B cell (primary cell): ENCODE measurements around the gene MFF. TPM values are rescaled to one million over a fixed set of nuclear protein-coding genes. Genes with fewer than 3 reads are reported as not detected.

Source experiments
- ATAC-seq: fragments of 200-7000 bp; cut with Tn5 transposase; one replicate; pipeline ENCODE4 v1.10.0; 2021; ENCODE audit warnings: low read depth, mild to moderate bottlenecking, moderate number of reproducible peaks, moderate library complexity
- CTCF ChIA-PET: fragments of 350-600 bp; sonication (Branson Sonifier 250); formaldehyde crosslinking; loops from one replicate; lab custom pipeline; 2021; ENCODE audit warnings: antibody characterized with exemption, inconsistent platforms; lab: Charles Lee
- POLR2A ChIA-PET: fragments of 350-600 bp; sonication (Branson Sonifier 250); formaldehyde crosslinking; loops from one replicate; lab custom pipeline; 2021; ENCODE audit warnings: antibody characterized with exemption; lab: Charles Lee
- DNase-seq: peaks from one replicate; pipeline ENCODE4 v3.0.0; 2013
- H2AFZ ChIP-seq: 2 replicates; pipeline ENCODE4 v1.6.1; 2012; ENCODE audit warnings: mild to moderate bottlenecking, low read depth, low read length; ENCODE audit not compliant: insufficient read depth, poor library complexity, severe bottlenecking
- H3K27ac ChIP-seq, 2 donors: 1 replicate in 1 of 2; 2 replicates in 1 of 2; pipeline ENCODE4 v1.5.1; 2012 to 2013; ENCODE audit warnings: low read length in 2 of 2, mild to moderate bottlenecking in 2 of 2, moderate library complexity in 1 of 2
- H3K27me3 ChIP-seq, 4 experiments: fragments of 200-600 bp in 1 of 4; sonication (generic) in 1 of 4; replicated peaks in 1 of 4; 1 replicate in 2 of 4; 2 replicates in 2 of 4; pipeline versions ENCODE4 v1.6.1 to v1.7.0; 2013 to 2016; ENCODE audit warnings: low read length in 3 of 4, mild to moderate bottlenecking in 2 of 4, mixed read lengths in 1 of 4, moderate library complexity in 1 of 4; ENCODE audit not compliant: insufficient read depth in 4 of 4, control insufficient read depth in 3 of 4; ENCODE audit errors: control extremely low read depth in 1 of 4
- H3K36me3 ChIP-seq, 2 experiments: replicated peaks in 1 of 2; 1 replicate in 1 of 2; 2 replicates in 1 of 2; pipeline versions ENCODE4 v1.6.1 to v1.7.1; 2013; ENCODE audit warnings: low read length in 1 of 2; ENCODE audit not compliant: insufficient read depth in 2 of 2, control insufficient read depth in 1 of 2; ENCODE audit errors: control extremely low read depth in 1 of 2, extremely low read depth in 1 of 2
- H3K4me1 ChIP-seq, 2 donors: fragments of 200-600 bp in 1 of 2; sonication (generic) in 1 of 2; 1 replicate in 1 of 2; 2 replicates in 1 of 2; pipeline versions ENCODE4 v1.5.1 to v1.6.1; 2013 to 2017; ENCODE audit warnings: low read length in 2 of 2; ENCODE audit not compliant: control insufficient read depth in 2 of 2, insufficient read depth in 2 of 2
- H3K4me2 ChIP-seq: replicated peaks from 2 replicates; pipeline ENCODE3; 2012; ENCODE audit warnings: mild to moderate bottlenecking, low read depth, low read length; ENCODE audit not compliant: poor library complexity, severe bottlenecking
- H3K4me3 ChIP-seq, 5 experiments: fragments of 200-600 bp in 1 of 5; sonication (generic) in 1 of 5; 1 replicate in 3 of 5; 2 replicates in 2 of 5; pipeline versions ENCODE4 v1.5.1 to v1.7.0; 2011 to 2016; ENCODE audit warnings: low read length in 4 of 5, mild to moderate bottlenecking in 4 of 5, low read depth in 2 of 5, control low read depth in 1 of 5, moderate library complexity in 1 of 5; ENCODE audit not compliant: insufficient read depth in 1 of 5; ENCODE audit errors: control extremely low read depth in 1 of 5, extremely low read depth in 1 of 5
- H3K79me2 ChIP-seq: fragments of 200-600 bp; sonication (generic); one replicate; pipeline ENCODE4 v1.6.0; 2016; ENCODE audit warnings: low read length; ENCODE audit not compliant: control insufficient read depth, insufficient read depth
- H3K9ac ChIP-seq: fragments of 200-600 bp; sonication (generic); 2 replicates; pipeline ENCODE4 v1.6.1; 2017; ENCODE audit warnings: mild to moderate bottlenecking, low read length, moderate library complexity
- H3K9me3 ChIP-seq, 3 donors: one replicate each; pipeline versions ENCODE4 v1.6.1 to v1.7.1; 2013; ENCODE audit warnings: low read length in 2 of 3; ENCODE audit not compliant: control insufficient read depth in 2 of 3, insufficient read depth in 1 of 3; ENCODE audit errors: control extremely low read depth in 1 of 3
- H4K20me1 ChIP-seq: 2 replicates; pipeline ENCODE4 v1.6.0; 2012; ENCODE audit warnings: mild to moderate bottlenecking, low read length; ENCODE audit not compliant: insufficient read depth, control insufficient read depth, poor library complexity, severe bottlenecking
- H3K27ac Mint-ChIP-seq: one replicate; pipeline ENCODE4 v1.8.0; 2021; ENCODE audit warnings: mixed read lengths
- H3K27me3 Mint-ChIP-seq: one replicate; pipeline ENCODE4 v1.8.0; 2021; ENCODE audit warnings: mixed read lengths
- H3K4me1 Mint-ChIP-seq: one replicate; pipeline ENCODE4 v1.8.0; 2021; ENCODE audit warnings: mixed read lengths
- H3K4me3 Mint-ChIP-seq: one replicate; pipeline ENCODE4 v1.8.0; 2021; ENCODE audit warnings: mixed read lengths
- H3K9me3 Mint-ChIP-seq: one replicate; pipeline ENCODE4 v1.8.0; 2022; ENCODE audit warnings: mixed read lengths; ENCODE audit not compliant: insufficient read depth
- CTCF ChIP-seq: fragments of 200-600 bp; IDR thresholded peaks from one replicate; pipeline ENCODE4 v1.8.0; 2022; ENCODE audit warnings: antibody characterized with exemption, mild to moderate bottlenecking
- EZH2 ChIP-seq: IDR thresholded peaks from 2 replicates; pipeline ENCODE4 v1.6.1; 2012; ENCODE audit warnings: borderline replicate concordance, low read depth, mild to moderate bottlenecking, moderate library complexity, low read length; ENCODE audit not compliant: insufficient read depth, poor library complexity, severe bottlenecking
- WGBS: methylation state at CpG from one replicate; pipeline ENCODE4 v1.1.5; 2013; ENCODE audit warnings: missing lambda C conversion rate; ENCODE audit not compliant: insufficient coverage; 5-methylcytosine and 5-hydroxymethylcytosine counted together
- intact Hi-C: fragments of 100-400 bp; cut with micrococcal nuclease; formaldehyde crosslinking; loops from one replicate; pipeline ENCODE4 v1.10.0; 2022
- polyA plus RNA-seq: library from polyadenylated mRNA; depleted of rRNA; stranded (reverse); fragments of >200 nt; gene quantifications from 2 replicates; pipeline ENCODE4 v1.2.3, GENCODE V29; 2012
- total RNA-seq, 2 donors: library from RNA; stranded (reverse); fragments of 120-200 nt in 1 of 2; gene quantifications; 1 replicate in 1 of 2; 2 replicates in 1 of 2; pipeline versions ENCODE4 v1.2.3 to v1.2.4, GENCODE V29; 2013 to 2022

Gene MFF
- total and polyA plus RNA-seq, 2 donors (not counting 1 experiment from before 2014, with no cell fraction given) = 55.0 to 70.4 TPM

- DNase-seq (no peak), ATAC-seq (no peak)
- Mint-ChIP-seq H3K27me3 (peaks cover 8% of the 10 kb centered on the region), H3K27ac (no peak overlapping the region), H3K9me3 (no peaks in the 10 kb centered on the region), H3K4me1 (peaks cover 1% of the 10 kb centered on the region), H3K4me3 (no peak overlapping the region)
- H3K79me2 ChIP-seq = no peaks in the 10 kb centered on the region
- H3K36me3 ChIP-seq = no peaks in the 10 kb centered on the region
- ChIA-PET CTCF (no interaction called here), POLR2A (no interaction called here)
- H3K4me2 ChIP-seq = no peak overlapping the region
- intact Hi-C loops = no loop called here
- no peaks in the 10 kb centered on the region for H3K27me3 ChIP-seq
- TF ChIP-seq CTCF (no peak), EZH2 (no peak)
- H4K20me1 ChIP-seq = no peaks in the 10 kb centered on the region
- H3K27ac ChIP-seq = no peak overlapping the region
- no peaks in the 10 kb centered on the region for H3K9me3 ChIP-seq
- 88% methylated on average over 1 of the region's 9 CpGs for WGBS
- no peak overlapping the region for H2AFZ ChIP-seq
- no peak overlapping the region for H3K4me3 ChIP-seq
- no peak overlapping the region for H3K9ac ChIP-seq
- H3K4me1 ChIP-seq = no peaks in the 10 kb centered on the region
Measured at GRCh38 chr2:227376656-227377396, 51.8 kb downstream of the MFF start.
